Mesendoderm (in vitro differentiated cells): ENCODE measurements around the gene KAT14.
"Not testable (repeated sequence)": the region's sequence is repeated elsewhere in the genome, so short reads cannot be mapped to it uniquely, and the experiment has no call there.

ENCODE experiments used
- DNase-seq: peaks from one replicate; pipeline ENCODE4 v3.0.0; 2013
- H2AK5ac ChIP-seq: 2 replicates; pipeline ENCODE4 v1.6.1; 2013; ENCODE audit warnings: low read length, inconsistent platforms
- H2BK120ac ChIP-seq: 2 replicates; pipeline ENCODE4 v1.6.1; 2013; ENCODE audit warnings: low read depth, mild to moderate bottlenecking, low read length, moderate library complexity, mixed read lengths
- H2BK15ac ChIP-seq: replicated peaks from 2 replicates; pipeline ENCODE4 v1.6.1; 2013; ENCODE audit warnings: low read depth, mild to moderate bottlenecking, moderate library complexity
- H2BK5ac ChIP-seq: 2 replicates; pipeline ENCODE4 v1.6.1; 2013; ENCODE audit warnings: low read length, inconsistent platforms
- H3K18ac ChIP-seq: 2 replicates; pipeline ENCODE4 v1.6.1; 2013; ENCODE audit warnings: mild to moderate bottlenecking, low read length, mixed read lengths
- H3K23ac ChIP-seq: one replicate; pipeline ENCODE4 v1.6.1; 2013; ENCODE audit warnings: low read length
- H3K27ac ChIP-seq: 2 replicates; pipeline ENCODE4 v1.5.1; 2013; ENCODE audit warnings: low read depth, mild to moderate bottlenecking, inconsistent platforms, low read length, moderate library complexity
- H3K27me3 ChIP-seq: 2 replicates; pipeline ENCODE4 v1.6.1; 2013; ENCODE audit warnings: low read length, control low read depth, mild to moderate bottlenecking, inconsistent platforms; ENCODE audit not compliant: insufficient read depth, poor library complexity
- H3K36me3 ChIP-seq: 2 replicates; pipeline ENCODE4 v1.6.1; 2013; ENCODE audit warnings: low read length, inconsistent platforms; ENCODE audit not compliant: control insufficient read depth, insufficient read depth
- H3K4ac ChIP-seq: one replicate; pipeline ENCODE4 v1.6.1; 2013; ENCODE audit warnings: low read depth, mild to moderate bottlenecking, low read length, moderate library complexity
- H3K4me1 ChIP-seq: 2 replicates; pipeline ENCODE4 v1.6.1; 2013; ENCODE audit warnings: low read depth, low read length, inconsistent platforms; ENCODE audit not compliant: control insufficient read depth
- H3K4me2 ChIP-seq: 2 replicates; pipeline ENCODE4 v1.6.1; 2013; ENCODE audit warnings: low read length
- H3K4me3 ChIP-seq: 2 replicates; pipeline ENCODE4 v1.5.1; 2013; ENCODE audit warnings: mild to moderate bottlenecking, low read length
- H3K56ac ChIP-seq: one replicate; pipeline ENCODE4 v1.6.1; 2013; ENCODE audit warnings: low read length
- H3K79me1 ChIP-seq: 2 replicates; pipeline ENCODE4 v1.6.1; 2013; ENCODE audit warnings: low read length, inconsistent platforms
- H3K79me2 ChIP-seq: 2 replicates; pipeline ENCODE4 v1.6.1; 2013; ENCODE audit warnings: mild to moderate bottlenecking, low read length; ENCODE audit not compliant: control insufficient read depth, insufficient read depth
- H3K9ac ChIP-seq: 2 replicates; pipeline ENCODE4 v1.6.1; 2013; ENCODE audit warnings: low read length, inconsistent platforms
- H4K5ac ChIP-seq: one replicate; pipeline ENCODE4 v1.6.1; 2013; ENCODE audit warnings: low read length
- H4K8ac ChIP-seq: one replicate; pipeline ENCODE4 v1.6.1; 2013; ENCODE audit warnings: low read depth, mild to moderate bottlenecking, control low read depth, low read length, moderate library complexity
- WGBS: extraction: QIAGEN DNeasy Blood & Tissue Kit; methylation state at CpG from one replicate; pipeline ENCODE4 v1.1.7; 2013; ENCODE audit warnings: low lambda C conversion rate, missing lambda C conversion rate; ENCODE audit not compliant: insufficient coverage; ENCODE audit errors: extremely low coverage; 5-methylcytosine and 5-hydroxymethylcytosine counted together

KAT14 gene

DNA sequence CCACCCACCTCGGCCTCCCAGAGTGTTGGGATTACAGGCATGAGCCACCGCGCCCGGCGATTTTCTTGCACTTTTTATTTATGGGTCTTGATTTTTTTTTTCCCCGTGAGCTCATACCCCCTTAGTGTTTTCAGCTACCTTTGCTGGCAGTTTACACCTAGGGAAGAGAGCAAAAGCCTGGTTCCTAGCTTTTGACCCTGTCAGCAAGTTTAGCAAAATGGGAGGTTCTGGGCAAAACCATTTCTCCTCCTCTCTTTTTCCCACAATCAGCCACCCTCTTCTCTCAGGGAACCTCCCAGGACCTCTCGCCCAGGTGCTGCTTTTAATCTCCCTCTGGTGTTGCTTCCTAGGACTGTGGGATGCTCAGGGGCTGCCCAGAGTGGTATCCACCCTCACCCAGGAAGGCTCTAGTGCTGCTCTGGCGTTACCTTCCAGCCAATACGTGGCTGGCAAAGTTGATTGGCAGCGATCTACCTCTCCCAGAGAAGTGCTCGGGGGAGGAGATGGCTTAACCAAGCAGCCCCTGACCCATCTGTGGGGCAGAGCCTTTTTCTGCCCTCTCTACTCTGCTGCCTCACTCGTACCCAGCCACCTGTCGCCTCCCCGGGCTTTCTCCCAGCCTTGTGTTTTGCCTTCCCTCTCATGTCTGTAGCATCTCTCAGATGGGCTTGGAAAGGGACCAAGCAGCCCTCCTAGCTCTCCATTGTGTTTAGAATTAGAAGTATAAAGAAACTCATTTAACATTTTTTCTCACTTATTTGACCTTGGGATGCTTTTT, 37.4 kb downstream of the KAT14 start:
- Histone ChIP-seq H3K27ac (no peak overlapping the region), H3K36me3 (no peaks in the 10 kb centered on the region), H3K23ac (no peak overlapping the region), H2AK5ac (no peak overlapping the region), H2BK15ac (no peak overlapping the region), H3K56ac (no peak overlapping the region), H3K4me2 (no peak overlapping the region), H3K9ac (no peak overlapping the region), H2BK5ac (no peak overlapping the region), H2BK120ac (no peak overlapping the region), H3K79me1 (peaks cover 4% of the 10 kb centered on the region), H3K79me2 (no peaks in the 10 kb centered on the region), H4K8ac (no peak overlapping the region), H3K4me1 (no peaks in the 10 kb centered on the region), H3K4me3 (no peak overlapping the region), H4K5ac (no peak overlapping the region), H3K18ac (no peak overlapping the region), H3K4ac (no peak overlapping the region), H3K27me3 (no peaks in the 10 kb centered on the region)
- peak; percentile 21 for DNase-seq
- no CpG with 5 or more reads among the region's 14 CpGs for WGBS

DNA sequence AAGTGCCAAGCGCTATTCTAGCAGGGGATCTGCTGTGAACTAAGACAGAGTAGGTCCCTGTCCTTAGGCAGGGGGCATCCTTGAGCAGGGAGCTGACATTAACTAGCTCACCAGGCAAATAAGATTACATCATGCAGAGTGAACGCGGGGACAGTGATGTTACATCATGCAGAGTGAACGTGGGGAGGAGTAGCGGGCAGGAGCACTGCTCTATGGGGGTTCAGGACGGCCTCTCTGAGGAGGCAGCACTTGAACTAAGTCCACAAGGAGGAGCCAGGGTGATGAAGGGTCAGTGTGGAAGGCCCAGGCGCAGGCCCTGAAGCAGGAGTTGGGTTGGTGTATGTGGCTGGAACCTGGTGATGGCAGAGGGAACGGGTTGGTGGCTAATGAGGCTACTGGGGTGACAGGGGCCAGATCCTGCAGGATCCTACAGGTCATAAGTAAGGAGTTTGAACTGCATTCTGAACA, 38.7 kb downstream of the KAT14 start:
- no peak overlapping the region for H2AK5ac ChIP-seq
- H3K4me1 ChIP-seq, result no peaks in the 10 kb centered on the region
- H4K8ac ChIP-seq, result no peak overlapping the region
- no peak overlapping the region for H3K4me2 ChIP-seq
- H3K56ac ChIP-seq, result peak overlapping the region; percentile 50
- H3K27me3 ChIP-seq, result no peaks in the 10 kb centered on the region
- H2BK15ac ChIP-seq, result no peak overlapping the region
- H3K79me1 ChIP-seq, result peaks cover 4% of the 10 kb centered on the region
- no peak overlapping the region for H4K5ac ChIP-seq
- H3K4me3 ChIP-seq, result no peak overlapping the region
- H3K27ac ChIP-seq, result no peak overlapping the region
- DNase-seq, result peak; percentile 97
- no peak overlapping the region for H3K9ac ChIP-seq
- H3K23ac ChIP-seq, result no peak overlapping the region
- WGBS, result no CpG with 5 or more reads among the region's 8 CpGs
- H3K79me2 ChIP-seq, result no peaks in the 10 kb centered on the region
- H3K4ac ChIP-seq, result peak overlapping the region; percentile 10
- H3K18ac ChIP-seq, result no peak overlapping the region
- no peak overlapping the region for H2BK5ac ChIP-seq
- no peak overlapping the region for H2BK120ac ChIP-seq
- no peaks in the 10 kb centered on the region for H3K36me3 ChIP-seq

DNA sequence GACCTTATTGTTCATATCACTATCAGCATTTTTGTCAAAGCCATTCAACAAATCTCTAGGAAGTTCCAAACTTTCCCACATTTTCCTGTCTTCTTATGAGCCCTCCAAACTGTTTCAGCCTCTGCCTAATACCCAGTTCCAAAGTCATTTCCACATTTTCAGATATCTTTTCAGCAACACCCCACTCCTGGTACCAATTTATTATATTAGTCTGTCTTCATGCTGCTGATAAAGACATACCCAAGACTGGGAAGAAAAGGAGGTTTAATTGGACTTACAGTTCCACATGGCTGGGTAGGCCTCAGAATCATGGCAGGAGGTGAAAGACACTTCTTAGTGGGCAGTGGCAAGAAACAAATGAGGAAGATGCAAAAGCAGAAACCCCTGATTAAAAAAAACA, 42.7 kb downstream of the KAT14 start:
- H3K4ac ChIP-seq, H4K8ac ChIP-seq, H3K79me2 ChIP-seq, H3K36me3 ChIP-seq, H2BK15ac ChIP-seq, H2BK5ac ChIP-seq, H3K4me2 ChIP-seq, H2AK5ac ChIP-seq, H3K4me1 ChIP-seq, H3K18ac ChIP-seq, H3K56ac ChIP-seq, H3K9ac ChIP-seq, H3K27ac ChIP-seq, H3K23ac ChIP-seq, H4K5ac ChIP-seq, H3K27me3 ChIP-seq, H3K4me3 ChIP-seq, DNase-seq, H2BK120ac ChIP-seq, H3K79me1 ChIP-seq: not testable (repeated sequence)

DNA sequence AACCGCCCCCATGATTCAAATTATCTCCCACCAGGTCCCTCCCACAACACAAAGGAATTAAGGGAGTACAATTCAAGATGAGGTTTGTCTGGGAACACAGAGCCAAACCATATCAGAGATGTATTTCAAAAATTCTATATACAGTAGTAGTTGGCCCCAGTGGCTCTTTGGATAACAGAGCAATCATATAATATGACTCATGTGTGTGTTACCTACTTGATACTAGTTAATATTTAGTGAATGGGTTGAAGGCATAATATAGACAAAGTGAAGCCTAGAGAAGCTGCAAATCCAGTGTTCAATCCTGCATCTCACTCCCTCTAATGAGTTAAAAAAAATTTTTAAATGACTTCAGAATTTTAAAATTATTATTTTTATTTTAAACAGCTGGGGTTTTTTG, 43.2 kb downstream of the KAT14 start:
- WGBS, result no CpG with 5 or more reads among the region's 1 CpG

DNA sequence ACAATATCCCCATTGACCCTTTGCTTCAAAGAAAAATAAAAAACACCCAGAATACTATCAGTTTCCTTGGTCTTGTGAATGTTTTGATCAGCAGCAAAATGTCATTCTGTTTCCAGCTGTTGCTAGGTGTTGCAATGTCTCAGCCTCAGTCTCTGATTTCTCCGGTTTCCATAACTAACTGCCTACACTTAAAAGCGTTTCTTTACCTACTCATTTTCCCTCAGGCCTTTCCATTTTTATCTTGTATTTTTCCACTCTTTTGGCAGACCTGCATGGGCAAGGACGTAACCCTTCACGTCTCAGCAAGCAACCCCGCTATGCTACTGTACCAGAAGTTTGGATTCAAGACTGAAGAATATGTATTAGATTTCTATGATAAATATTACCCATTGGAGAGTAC, 49.4 kb downstream of the KAT14 start:
- Histone ChIP-seq H3K9ac (no peak overlapping the region), H3K4ac (no peak overlapping the region), H2AK5ac (no peak overlapping the region), H3K27me3 (no peaks in the 10 kb centered on the region), H3K18ac (no peak overlapping the region), H3K23ac (no peak overlapping the region), H3K56ac (no peak overlapping the region), H3K4me2 (no peak overlapping the region), H3K4me1 (no peaks in the 10 kb centered on the region), H4K5ac (no peak overlapping the region), H3K36me3 (peaks cover 8% of the 10 kb centered on the region), H3K27ac (no peak overlapping the region), H2BK120ac (no peak overlapping the region), H4K8ac (no peak overlapping the region), H3K79me2 (no peaks in the 10 kb centered on the region), H2BK5ac (no peak overlapping the region), H3K79me1 (no peaks in the 10 kb centered on the region), H2BK15ac (no peak overlapping the region), H3K4me3 (no peak overlapping the region)
- no peak for DNase-seq
- WGBS, result no CpG with 5 or more reads among the region's 5 CpGs

More for the DNA sequence above, 43.2 kb downstream of the KAT14 start:
- H3K4me2 ChIP-seq, result no peak overlapping the region
- peaks cover 4% of the 10 kb centered on the region for H3K36me3 ChIP-seq
- H3K27ac ChIP-seq, result no peak overlapping the region
- no peak overlapping the region for H3K9ac ChIP-seq
- DNase-seq, result no peak
- H3K4me3 ChIP-seq, result no peak overlapping the region
- H3K79me2 ChIP-seq, result no peaks in the 10 kb centered on the region
- no peaks in the 10 kb centered on the region for H3K4me1 ChIP-seq
- H2AK5ac ChIP-seq, result no peak overlapping the region
- H3K18ac ChIP-seq, result no peak overlapping the region
- peaks cover 1% of the 10 kb centered on the region for H3K79me1 ChIP-seq
- no peak overlapping the region for H3K23ac ChIP-seq
- H3K56ac ChIP-seq, result no peak overlapping the region
- no peak overlapping the region for H2BK5ac ChIP-seq
- H4K8ac ChIP-seq, result no peak overlapping the region
- no peak overlapping the region for H2BK120ac ChIP-seq
- H3K27me3 ChIP-seq, result no peaks in the 10 kb centered on the region
- H2BK15ac ChIP-seq, result no peak overlapping the region
- no peak overlapping the region for H4K5ac ChIP-seq
- H3K4ac ChIP-seq, result no peak overlapping the region

DNA sequence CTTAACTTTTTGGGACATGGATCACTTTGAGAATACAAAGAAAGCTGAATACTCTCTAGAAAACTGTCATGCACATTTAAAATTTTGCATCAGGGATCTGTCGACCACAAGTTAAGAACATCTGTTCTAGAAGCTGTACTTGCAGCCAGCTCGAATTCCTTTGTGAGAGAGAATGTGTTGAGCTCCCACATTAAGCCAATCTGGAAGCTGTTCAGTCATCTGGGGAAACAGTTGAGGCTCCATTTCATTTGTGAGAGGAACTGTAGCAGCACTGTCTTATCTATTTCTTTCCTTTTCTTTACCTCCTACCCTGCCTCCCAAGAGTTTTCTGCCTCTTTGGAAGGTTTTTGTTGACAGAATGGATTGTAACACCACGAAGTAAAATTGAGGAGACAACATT, 50.8 kb downstream of the KAT14 start:
- Histone ChIP-seq H2BK5ac (no peak overlapping the region), H2AK5ac (no peak overlapping the region), H3K23ac (no peak overlapping the region), H3K4ac (no peak overlapping the region), H4K5ac (no peak overlapping the region), H3K4me3 (no peak overlapping the region), H3K18ac (no peak overlapping the region), H3K27me3 (no peaks in the 10 kb centered on the region), H3K27ac (no peak overlapping the region), H3K4me2 (no peak overlapping the region), H4K8ac (no peak overlapping the region), H3K56ac (no peak overlapping the region), H2BK120ac (no peak overlapping the region), H2BK15ac (no peak overlapping the region), H3K9ac (no peak overlapping the region), H3K4me1 (no peaks in the 10 kb centered on the region), H3K79me1 (no peaks in the 10 kb centered on the region), H3K36me3 (peaks cover 6% of the 10 kb centered on the region), H3K79me2 (no peaks in the 10 kb centered on the region)
- no peak for DNase-seq
- WGBS, result no CpG with 5 or more reads among the region's 3 CpGs
